GM18499 (cell line): Measurements from ENCODE around the gene PALD1.

Experiments
- ATAC-seq: cut with Tn5 transposase; IDR thresholded peaks from one replicate; pipeline ENCODE4 v1.9.1; 2021; ENCODE audit warnings: moderate number of reproducible peaks; ENCODE audit not compliant: insufficient read depth, unreplicated experiment

Gene PALD1

DNA sequence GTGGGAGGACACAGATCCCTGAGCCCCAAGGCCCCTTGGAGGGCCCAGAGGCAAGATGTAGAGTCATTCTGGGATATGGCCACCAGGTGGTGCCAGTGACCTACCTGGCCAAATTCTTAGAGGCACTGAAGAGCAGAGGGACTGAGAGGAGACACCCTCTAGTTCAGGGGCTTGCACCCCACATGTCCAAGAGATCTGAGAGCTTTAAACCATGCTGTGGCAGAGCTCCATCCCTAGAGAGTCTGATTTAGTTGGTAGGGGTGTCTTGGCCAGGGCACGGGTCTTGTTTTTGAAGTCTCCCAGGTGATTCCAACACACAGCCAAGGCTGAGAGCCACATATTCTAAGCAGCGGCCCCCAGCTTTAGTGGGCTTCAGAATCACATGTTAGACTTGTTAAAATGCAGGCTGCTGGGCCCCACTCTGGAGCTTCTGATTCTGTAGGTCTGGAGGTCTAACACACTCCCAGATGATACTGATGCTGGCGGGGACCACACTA, 71.4 kb downstream of the PALD1 start:
- ATAC-seq, result no peak

DNA sequence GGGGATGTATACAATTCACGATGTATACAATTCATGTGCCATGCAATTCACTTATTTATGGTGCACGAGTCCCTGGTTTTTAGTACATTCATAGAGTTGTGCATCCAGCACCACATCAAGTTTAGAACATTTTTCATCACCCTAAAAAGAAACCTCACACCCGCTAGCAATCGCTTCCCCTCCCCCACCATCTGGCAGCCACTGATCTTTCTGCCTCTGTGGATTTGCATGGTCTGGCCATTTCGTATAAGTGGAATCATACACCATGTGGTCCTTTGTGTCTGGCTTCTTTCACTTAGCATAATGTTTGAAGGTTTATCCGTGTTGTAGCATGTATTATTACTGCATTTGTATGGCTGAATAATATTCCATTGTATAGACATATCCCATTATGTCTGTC, 71.9 kb downstream of the PALD1 start:
- no peak for ATAC-seq

DNA sequence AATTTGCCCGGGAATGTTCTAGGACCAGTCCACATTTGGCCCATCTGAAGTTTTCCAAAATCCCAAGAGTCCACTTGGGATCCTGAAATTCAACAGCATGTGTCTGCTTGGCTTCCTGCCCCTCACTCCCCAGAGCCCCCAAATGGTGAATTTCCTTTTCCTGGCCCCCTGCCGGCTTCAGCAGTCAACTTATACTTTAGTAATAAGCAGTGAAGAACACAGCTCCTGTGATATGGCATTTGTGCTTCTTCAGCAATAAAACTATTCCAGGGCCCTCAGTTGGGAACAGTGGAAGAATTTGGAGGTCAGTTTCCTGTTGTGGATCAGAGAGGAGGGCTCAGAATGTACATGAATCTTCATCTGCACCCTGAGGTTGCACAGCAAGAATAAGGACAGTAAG, 72.9 kb downstream of the PALD1 start:
- no peak for ATAC-seq

DNA sequence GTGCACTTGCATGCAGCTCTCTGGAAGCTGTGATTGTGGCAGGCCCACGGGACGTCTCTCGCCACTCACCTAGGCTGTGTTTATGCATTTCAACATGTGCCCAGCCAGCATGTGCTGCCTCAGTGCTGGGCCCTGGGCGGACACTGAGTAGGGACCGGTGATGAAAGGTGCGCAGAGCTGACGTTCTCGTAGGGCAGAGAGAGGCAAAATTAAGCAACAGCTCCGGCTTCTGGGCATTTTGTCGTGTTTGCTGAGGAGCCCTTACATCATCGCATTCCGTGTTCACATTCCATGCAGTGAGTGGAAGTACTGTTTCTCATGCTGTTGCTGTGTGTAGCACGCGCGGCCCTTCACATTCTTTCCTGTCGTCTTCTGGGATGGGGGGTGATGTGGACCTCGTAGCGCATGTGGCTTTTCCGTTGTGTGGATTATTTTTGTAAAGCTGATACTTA, 73.4 kb downstream of the PALD1 start:
- ATAC-seq, result no peak

DNA sequence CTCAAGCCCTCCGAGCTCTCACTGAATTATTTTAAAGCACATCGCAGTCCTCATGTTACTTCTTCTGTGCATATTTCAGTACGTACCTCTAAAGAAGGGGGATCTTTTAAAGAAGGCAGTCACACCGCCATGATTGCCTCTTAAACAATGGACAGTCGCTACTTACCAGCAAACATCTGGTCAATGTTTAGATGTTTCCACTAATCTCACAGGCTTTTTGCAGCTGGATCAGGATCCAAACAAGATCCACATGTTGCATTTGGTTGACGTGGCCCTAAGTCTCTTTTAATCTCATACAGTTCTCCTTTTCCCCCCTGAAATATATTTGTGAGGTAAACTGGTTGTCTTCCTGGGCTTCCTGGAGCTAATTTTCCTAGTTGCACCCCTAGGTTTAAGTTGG, 74.0 kb downstream of the PALD1 start:
- ATAC-seq, result no peak

DNA sequence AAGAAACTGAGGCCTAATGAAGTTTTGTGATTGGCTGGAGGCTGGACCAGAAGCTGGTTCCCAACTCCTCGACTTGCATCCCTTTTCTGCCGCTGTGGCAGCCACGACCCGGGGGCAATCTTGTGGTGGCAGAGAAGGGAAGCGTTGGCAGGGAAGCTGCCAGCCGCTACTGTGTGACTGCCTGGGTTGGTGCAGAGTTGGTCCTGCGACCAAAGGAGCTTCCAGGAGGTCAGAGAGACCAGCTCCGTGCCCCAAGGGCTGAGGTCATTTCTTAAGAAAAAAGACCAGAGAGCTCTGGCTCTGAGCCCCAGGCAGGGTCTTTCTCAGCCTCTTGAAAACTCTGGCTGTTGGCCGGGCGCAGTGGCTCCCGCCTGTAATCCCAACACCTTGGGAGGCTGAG, 76.8 kb downstream of the PALD1 start:
- no peak for ATAC-seq

DNA sequence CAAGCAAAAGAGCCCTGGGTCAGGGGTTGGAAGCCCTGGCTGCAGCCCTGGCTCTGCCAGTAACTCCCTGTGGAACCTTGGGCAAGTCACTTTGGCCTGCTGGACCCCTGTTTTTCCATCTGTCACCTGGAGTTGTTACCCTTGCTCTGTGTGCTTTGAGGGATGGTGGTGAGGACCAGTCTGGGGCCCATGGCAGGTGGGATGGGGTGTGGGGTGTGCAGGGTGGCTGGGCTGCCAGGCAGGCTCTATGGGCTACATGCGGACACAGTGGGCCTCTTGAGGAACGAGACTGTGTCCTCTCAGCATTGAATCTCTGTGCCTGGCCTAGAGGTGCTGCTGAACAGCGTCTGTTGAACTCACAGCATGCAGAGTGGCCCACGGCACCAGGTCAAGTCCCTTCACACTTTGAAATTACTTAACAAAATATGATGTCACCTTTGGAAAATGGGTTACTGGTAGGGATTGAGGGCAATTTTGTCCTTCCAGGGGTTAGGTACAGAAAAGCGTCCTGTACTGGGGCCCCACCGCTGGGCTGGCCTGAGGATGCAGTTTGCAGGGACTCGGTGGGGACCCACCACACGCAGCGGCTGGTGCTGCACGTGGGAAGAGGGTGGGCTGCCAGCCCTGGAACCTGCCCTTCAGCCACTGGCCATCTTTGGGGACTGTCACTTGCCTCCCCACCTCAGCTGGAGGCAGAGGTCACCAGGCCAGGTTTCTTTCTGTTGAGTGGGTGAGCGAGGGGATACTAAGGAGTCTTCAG, 78.7 kb downstream of the PALD1 start:
- ATAC-seq, result no peak

DNA sequence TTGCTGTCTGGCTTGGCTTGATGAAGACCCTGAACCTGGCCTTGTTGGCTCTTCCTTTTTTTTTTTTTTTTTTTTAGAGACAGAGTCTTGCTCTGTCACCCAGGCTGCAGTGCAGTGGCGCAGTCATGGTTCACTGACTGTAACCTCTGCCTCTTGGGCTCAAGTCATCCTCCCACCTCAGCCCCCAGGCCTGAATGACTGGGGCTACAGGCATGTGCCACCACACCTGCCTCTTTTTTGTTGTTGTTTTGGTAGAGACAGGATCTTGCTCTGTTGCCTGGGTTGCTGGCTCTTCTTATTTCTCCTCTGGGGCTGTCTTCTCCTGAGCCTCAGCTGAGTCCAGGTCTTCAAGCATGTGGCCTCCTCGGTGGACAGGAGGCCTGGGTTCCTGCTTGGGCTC, 79.3 kb downstream of the PALD1 start:
- no peak for ATAC-seq

DNA sequence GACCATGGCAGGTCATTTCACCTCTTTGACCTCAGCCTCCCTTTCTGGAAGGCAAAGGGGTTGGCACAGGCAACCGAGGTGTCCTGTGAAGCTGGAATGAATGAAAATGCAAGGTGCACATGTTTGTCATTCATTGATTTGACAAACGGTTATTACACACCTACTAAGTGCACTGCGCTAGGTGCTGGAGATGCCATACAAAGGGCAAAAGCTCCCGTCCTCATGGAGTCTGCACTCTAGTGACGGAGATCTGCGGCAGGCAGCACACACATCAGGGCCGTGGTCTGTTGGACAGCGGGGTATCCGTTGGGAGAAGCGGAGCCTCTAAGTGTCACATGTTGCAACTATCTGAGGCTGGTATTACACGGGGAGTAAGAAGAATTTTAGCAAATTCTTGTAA, 79.7 kb downstream of the PALD1 start:
- no peak for ATAC-seq

DNA sequence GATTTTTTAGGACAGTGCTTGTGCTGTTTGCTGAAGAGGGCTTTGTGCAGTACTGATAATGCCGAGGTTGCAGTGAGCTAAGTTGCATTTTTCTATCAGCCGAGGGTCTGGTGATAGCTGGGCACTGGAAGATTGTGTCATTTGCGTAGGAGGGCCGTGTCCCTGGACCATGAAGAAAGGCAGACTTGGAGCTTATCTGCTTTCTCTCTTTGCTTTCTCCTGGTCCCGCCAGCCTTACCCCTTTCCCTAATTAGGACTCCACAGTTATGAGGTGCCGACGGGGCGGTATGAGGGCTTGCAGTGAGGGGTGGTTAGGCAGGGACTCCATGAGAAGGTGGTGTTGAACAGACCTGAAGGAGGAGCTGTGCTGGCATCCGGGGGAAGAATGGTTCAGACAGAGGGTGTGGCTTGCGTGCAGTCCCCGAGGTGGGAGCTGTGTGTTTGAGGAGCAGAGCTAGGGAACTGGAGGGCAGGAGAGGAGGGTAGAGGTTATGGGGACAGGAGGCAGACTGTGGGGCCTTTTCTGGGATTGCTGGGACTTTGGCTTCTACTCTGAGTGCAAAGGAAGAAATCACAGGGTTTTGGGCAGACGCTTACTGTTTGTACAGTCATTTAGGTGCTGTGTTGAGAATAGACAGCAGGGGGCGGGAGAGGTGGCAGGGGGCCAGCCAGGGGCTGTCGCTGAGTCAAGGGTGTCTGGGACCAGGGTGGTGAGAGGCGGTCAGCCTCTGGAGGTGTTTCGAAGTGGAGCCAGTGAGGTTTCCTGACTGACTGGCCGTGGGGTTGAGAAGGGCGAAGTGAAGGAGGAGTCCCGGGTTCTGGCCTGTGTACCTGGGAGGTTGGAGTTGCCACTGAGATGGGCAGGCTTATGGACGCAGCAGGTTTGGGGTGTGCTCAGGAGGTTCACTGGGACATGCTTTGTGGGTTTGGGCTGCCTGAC, 80.6 kb downstream of the PALD1 start:
- no peak for ATAC-seq

DNA sequence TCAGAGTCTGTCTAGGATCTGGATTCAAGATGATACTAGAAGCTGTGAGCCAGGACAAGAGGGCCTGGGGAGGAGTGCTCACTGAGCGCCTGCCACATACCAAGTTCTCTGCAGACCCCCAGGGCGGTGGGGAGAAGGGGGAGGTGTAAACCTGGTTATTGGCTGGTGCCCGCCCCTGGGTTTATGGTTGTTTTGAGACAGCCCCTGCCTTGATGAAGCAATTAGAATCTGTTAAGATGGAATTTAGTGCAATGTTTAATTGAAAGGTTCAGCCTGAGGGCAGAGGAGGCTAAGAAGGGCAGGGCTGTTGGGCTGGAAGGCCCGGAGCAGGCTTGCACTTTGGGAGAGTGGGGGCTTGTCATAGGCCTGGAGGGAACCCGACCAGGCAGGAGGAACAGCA, 81.3 kb downstream of the PALD1 start:
- no peak for ATAC-seq

DNA sequence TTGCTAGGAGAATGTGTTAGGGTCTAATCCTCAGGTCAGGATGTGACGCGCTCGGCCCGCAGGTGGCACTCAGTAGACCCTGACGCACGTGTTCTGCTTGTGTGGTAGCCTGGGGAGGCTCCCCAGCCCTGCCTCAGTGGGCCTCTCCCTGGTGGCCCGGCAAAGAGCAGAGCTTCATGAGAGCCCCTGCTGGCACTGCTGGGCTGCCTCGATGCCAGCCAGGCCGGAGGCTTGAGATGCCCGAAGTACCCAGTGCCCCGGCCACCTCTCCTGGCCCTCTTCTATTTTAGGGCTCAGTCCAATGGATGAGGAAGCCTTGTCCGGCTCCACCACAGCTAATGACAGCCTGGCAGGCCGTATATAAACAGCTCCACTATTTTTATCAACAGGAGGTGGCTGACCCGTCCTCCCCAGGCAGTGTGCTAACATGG, 82.0 kb downstream of the PALD1 start:
- ATAC-seq, result no peak

DNA sequence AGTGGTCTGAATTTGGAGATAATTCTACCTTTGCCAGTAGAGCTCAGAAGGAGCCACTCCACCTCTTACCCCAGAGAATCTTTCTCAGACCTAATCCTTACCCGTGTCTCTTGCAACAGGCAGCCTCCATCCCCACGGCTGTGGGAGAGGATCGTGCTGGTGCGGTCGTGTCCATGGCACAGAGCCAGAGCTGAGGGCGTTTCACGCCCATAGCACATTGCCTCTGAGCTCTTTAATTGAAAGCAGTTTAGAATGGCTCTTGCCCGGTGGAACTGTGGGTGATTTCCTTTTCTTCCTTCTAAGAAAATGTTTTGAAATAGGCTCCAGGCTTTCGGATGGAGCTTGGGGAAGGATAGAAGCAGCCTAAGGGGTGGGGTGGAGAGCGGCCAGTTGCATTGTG, 82.5 kb downstream of the PALD1 start:
- ATAC-seq, result no peak

DNA sequence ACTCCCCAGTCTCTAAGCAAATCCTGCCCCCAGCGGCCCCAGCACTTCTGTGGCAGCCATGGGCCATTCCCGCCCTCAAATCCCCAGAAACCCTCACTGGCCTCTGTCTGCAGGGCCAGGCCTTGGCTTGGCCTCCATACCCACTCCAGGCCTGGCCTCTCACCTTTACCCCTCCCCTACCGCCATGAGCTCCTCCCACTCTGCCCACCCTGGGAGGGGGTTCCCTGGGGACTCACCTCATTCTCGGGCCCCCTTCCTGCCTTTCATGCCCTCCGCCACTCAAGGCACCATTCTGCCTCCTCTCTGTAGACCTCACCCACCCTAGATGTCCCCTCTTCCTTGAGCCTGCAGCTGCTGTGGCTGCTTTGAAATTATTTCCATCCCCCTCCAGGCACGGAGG, 83.0 kb downstream of the PALD1 start:
- ATAC-seq, result no peak

DNA sequence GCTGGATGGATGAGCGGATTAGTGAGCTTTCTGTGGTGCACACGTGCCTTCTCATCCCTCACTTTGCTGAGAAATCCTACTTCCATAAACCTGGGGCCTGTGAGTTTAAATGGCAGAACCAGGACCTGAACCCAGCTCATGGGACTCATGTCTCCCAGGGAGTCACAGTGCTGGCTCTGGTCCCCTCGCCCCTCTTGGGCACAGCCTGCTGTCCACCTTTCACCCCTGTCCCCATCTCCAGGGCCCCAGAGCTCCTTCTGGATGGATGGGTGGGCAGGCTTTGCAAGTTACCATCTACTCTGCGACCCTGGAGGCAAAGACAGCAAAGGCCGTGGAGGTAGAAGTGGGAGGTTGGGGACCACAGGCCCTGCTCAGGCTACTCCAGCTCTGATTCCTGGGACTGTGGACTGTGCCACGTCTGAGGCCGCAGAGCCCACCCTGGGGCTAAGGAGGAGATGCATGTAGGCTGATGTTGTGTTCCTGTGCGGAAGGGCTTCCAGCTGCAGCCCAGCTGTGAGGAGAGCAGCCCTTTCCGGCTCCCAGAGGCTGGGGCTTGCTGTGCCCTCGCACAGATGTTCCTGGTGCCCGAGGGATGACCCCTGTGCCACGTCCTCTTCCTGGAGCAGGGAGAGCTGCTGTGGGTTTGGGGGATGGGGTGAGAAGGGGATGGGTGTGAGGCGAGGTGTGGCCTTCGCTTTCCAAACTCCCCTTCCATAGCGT, 83.6 kb downstream of the PALD1 start:
- ATAC-seq, result no peak

DNA sequence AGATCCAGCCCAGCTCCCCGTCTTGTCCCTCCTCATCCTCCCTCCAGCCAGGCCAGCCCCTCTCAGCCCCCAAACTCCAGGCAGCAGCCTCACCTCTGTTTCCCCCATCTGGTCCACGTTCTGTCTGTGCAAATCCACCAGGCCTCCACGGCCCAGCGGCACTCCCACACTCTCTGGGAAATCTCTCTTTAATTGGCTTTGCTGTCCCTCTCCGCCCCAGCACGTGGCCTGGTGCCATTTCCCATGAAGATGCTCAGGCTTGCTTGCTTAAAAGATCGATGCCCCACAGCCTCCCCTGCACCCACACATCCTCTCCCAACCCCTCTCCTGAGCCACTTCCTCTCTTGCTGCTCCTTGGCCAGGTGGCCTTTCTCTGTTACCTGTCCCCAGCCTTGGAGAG, 84.7 kb downstream of the PALD1 start:
- no peak for ATAC-seq

DNA sequence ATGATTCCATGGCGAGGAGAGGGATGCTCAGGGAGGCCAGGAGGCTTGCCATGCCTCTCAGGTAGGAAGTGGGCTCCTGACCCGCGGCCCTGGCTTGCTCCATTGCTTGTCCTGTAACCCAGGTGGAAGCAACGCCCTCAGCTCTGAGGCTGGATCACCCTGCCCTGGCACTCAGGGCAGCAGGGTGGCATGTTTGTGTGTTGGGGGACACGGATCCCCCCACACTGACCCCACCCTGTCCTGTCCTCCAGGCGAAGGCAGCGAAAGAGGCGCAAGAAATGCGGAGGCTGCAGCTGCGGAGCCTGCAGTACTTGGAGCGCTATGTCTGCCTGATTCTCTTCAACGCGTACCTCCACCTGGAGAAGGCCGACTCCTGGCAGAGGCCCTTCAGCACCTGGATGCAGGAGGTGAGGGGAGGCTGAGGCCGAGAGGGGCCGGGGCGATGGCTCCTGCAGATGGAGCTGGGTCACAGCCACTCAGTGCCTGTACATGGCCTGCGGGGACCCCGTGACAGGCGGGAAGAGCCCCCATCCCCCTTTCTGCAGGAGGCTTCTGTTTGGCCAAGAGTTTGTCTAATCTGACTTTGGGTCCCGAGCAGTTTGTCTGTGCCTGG, 85.7 kb downstream of the PALD1 start:
- no peak for ATAC-seq

DNA sequence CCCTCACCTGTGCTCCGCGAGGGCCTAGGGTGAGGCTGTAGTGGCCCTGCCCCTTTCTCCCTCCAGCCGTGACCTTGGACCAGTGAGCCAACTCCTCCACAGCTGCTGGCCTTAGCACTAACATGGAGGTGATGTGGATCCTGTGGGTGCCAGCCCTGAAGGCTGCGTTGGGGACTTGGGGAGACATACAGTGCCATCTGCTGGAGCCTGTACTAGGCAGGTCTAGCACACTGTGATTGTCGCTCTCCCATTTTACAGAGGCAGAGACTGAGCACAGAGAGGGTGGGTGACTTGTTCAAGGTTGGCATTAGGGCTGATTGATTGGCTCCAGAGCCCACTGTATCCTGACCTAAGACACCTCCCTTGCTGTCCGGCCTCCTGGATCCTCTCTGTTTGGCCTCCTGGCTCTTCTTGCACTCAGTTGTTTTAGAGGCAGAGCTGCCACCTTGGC, 86.4 kb downstream of the PALD1 start:
- ATAC-seq, result no peak

DNA sequence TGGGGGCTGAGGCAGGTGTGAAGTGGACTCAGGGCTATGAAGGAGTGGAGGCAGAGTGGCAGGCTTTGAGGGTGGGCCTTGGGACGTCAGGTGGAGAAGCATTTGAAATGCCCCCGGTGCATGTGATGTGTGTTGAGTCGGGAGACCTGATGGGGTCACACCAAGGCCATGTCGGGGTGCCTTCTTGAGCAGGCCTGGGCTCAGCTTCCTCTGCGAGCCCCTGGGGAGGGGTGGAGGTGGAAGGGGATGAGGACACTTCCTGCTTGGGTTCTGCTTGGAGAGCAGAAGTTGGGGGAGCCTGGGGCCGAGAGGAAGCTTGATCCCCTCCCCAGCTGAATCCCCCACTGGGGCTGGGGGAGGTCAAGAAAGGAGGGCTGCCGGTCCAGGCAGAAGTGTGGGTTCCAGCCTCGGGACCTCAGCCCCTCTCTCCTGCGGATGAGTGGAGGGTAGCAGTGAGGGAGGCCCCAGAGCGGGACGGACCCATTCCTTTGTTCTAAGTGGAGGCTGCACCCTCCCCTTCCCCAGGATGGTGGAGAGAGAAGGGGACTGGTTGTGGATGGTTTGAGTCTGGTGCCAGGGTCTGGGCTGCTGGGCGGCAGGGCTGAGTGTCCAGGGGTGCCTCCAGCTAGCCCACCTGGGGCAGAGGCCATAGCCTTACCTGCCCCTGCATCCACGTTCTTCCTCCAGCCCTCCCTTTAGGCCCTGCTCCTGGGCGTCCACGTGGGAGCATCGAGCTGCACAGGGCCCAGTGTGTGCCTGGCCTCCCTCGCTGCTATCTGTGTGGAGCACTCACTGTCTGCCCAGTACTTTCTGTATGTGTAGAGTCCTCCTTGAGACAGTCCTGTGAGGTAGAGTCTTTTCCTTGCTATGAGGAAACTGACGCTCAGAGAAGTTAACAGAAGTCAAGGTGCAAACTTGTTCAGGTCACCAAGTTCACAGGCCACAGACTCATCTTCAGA, 87.3 kb downstream of the PALD1 start:
- ATAC-seq, result no peak
